IMR-90 (cell line): ENCODE measurements around the gene SPARC. TPM values are rescaled to one million over a fixed set of nuclear protein-coding genes. Genes with fewer than 3 reads are reported as not detected.

Experiments used
- ATAC-seq: fragments of 200-7000 bp; cut with Tn5 transposase; 2 replicates; pipeline ENCODE4 v1.9.1; 2020; ENCODE audit warnings: low read depth, mild to moderate bottlenecking, moderate library complexity
- BruUV-seq: library from RNA; stranded (reverse); fragments of 400-500 nt; replicated peaks from 2 replicates; lab custom pipeline; 2021; lab: Mats Ljungman, UMichigan
- CTCF ChIA-PET: fragments of 300-600 bp; formaldehyde crosslinking; extraction: SDS; loops from one replicate; lab custom pipeline; 2021; ENCODE audit warnings: antibody characterized with exemption; lab: Yijun Ruan, JAX
- POLR2A ChIA-PET: fragments of 300-600 bp; sonication (Branson Sonifier 250); formaldehyde crosslinking; loops from one replicate; lab custom pipeline; 2022; ENCODE audit warnings: antibody characterized with exemption; ENCODE audit not compliant: unreplicated experiment; lab: Charles Lee
- DNase-seq: peaks from one replicate; pipeline ENCODE4 v3.0.0; 2013
- H2AFZ ChIP-seq: replicated peaks from 2 replicates; pipeline ENCODE3; 2013; ENCODE audit warnings: low read length, mild to moderate bottlenecking; ENCODE audit not compliant: poor library complexity
- H2AK5ac ChIP-seq: 2 replicates; pipeline ENCODE4 v1.6.1; 2013; ENCODE audit warnings: low read depth, low read length, inconsistent platforms
- H2AK9ac ChIP-seq: replicated peaks from 2 replicates; pipeline ENCODE3; 2013; ENCODE audit warnings: mild to moderate bottlenecking, low read depth, low read length, moderate library complexity; ENCODE audit not compliant: poor library complexity
- H2BK120ac ChIP-seq: 2 replicates; pipeline ENCODE4 v1.6.1; 2013; ENCODE audit warnings: low read depth, low read length, inconsistent platforms
- H2BK15ac ChIP-seq: 3 replicates; pipeline ENCODE4 v1.6.1; 2013; ENCODE audit warnings: low read depth, low read length, inconsistent platforms
- H2BK20ac ChIP-seq: 2 replicates; pipeline ENCODE4 v1.6.1; 2013; ENCODE audit warnings: low read depth, mild to moderate bottlenecking, inconsistent platforms, low read length, moderate library complexity
- H2BK5ac ChIP-seq: 2 replicates; pipeline ENCODE4 v1.6.1; 2013; ENCODE audit warnings: mild to moderate bottlenecking, low read depth, low read length, inconsistent platforms; ENCODE audit not compliant: poor library complexity, severe bottlenecking
- H3K14ac ChIP-seq: replicated peaks from 2 replicates; pipeline ENCODE4 v1.6.1; 2013; ENCODE audit warnings: low read depth, low read length, inconsistent platforms
- H3K18ac ChIP-seq: 2 replicates; pipeline ENCODE4 v1.6.1; 2013; ENCODE audit warnings: low read depth, low read length, control low read depth
- H3K23ac ChIP-seq: 2 replicates; pipeline ENCODE4 v1.6.1; 2013; ENCODE audit warnings: low read depth, low read length, inconsistent platforms
- H3K27ac ChIP-seq: 2 replicates; pipeline ENCODE4 v1.5.1; 2013; ENCODE audit warnings: mild to moderate bottlenecking, control low read depth, low read length; ENCODE audit not compliant: insufficient read depth
- H3K27me3 ChIP-seq: 2 replicates; pipeline ENCODE4 v1.6.1; 2013; ENCODE audit warnings: low read length; ENCODE audit not compliant: control insufficient read depth, insufficient read depth
- H3K36me3 ChIP-seq: 2 replicates; pipeline ENCODE4 v1.6.1; 2013; ENCODE audit warnings: low read length, mixed read lengths; ENCODE audit not compliant: control insufficient read depth, insufficient read depth
- H3K4ac ChIP-seq: 2 replicates; pipeline ENCODE4 v1.6.1; 2013; ENCODE audit warnings: low read depth, low read length, inconsistent platforms
- H3K4me1 ChIP-seq: 2 replicates; pipeline ENCODE4 v1.6.1; 2013; ENCODE audit warnings: low read length, mixed read lengths; ENCODE audit not compliant: control insufficient read depth, insufficient read depth
- H3K4me2 ChIP-seq: 2 replicates; pipeline ENCODE4 v1.6.1; 2013; ENCODE audit warnings: low read depth, mild to moderate bottlenecking, control low read depth, low read length, moderate library complexity
- H3K4me3 ChIP-seq: 2 replicates; pipeline ENCODE4 v1.5.1; 2013; ENCODE audit warnings: low read depth, mild to moderate bottlenecking, control low read depth, low read length, moderate library complexity; ENCODE audit not compliant: insufficient read depth
- H3K56ac ChIP-seq: 2 replicates; pipeline ENCODE4 v1.6.1; 2013; ENCODE audit warnings: low read length, inconsistent platforms; ENCODE audit not compliant: insufficient read depth; ENCODE audit errors: extremely low read depth
- H3K79me1 ChIP-seq, 2 experiments: 2 replicates each; pipeline ENCODE4 v1.6.1; 2013; ENCODE audit warnings: low read length in 2 of 2, inconsistent platforms in 1 of 2, low read depth in 1 of 2
- H3K9ac ChIP-seq: 2 replicates; pipeline ENCODE4 v1.6.1; 2013; ENCODE audit warnings: low read depth, low read length, control low read depth
- H3K9me1 ChIP-seq: 2 replicates; pipeline ENCODE4 v1.6.1; 2013; ENCODE audit warnings: low read length, inconsistent platforms; ENCODE audit not compliant: insufficient read depth
- H3K9me3 ChIP-seq: 2 replicates; pipeline ENCODE4 v1.6.1; 2013; ENCODE audit warnings: low read length; ENCODE audit not compliant: control insufficient read depth, insufficient read depth
- H4K20me1 ChIP-seq: 2 replicates; pipeline ENCODE4 v1.6.1; 2013; ENCODE audit warnings: low read length, inconsistent platforms; ENCODE audit not compliant: insufficient read depth
- H4K5ac ChIP-seq: 2 replicates; pipeline ENCODE4 v1.6.1; 2013; ENCODE audit warnings: mild to moderate bottlenecking, low read depth, low read length, control low read depth
- H4K8ac ChIP-seq, 2 experiments: 2 replicates each; pipeline ENCODE4 v1.6.1; 2013; ENCODE audit warnings: low read depth in 2 of 2, low read length in 2 of 2, control low read depth in 1 of 2, inconsistent platforms in 1 of 2
- H4K91ac ChIP-seq: 2 replicates; pipeline ENCODE4 v1.6.1; 2013; ENCODE audit warnings: low read depth, low read length, inconsistent platforms; ENCODE audit not compliant: insufficient read depth
- CEBPB ChIP-seq: IDR thresholded peaks from 2 replicates; pipeline ENCODE4 v1.6.1; 2012; ENCODE audit warnings: low read depth, low read length, improper control_type of control experiment
- NFE2L2 ChIP-seq: fragments of 150-350 bp; IDR thresholded peaks from 2 replicates; pipeline ENCODE4 v1.6.1; 2016; ENCODE audit warnings: low read depth, mild to moderate bottlenecking, low read length
- POLR2A ChIP-seq: IDR thresholded peaks from 2 replicates; pipeline ENCODE4 v1.6.1; 2012; ENCODE audit warnings: mild to moderate bottlenecking, low read depth, low read length
- RFX5 ChIP-seq: IDR thresholded peaks from 2 replicates; pipeline ENCODE4 v1.8.0; 2012; ENCODE audit warnings: low read depth, mild to moderate bottlenecking, low read length, moderate library complexity
- SMC3 ChIP-seq: fragments of 150-350 bp; IDR thresholded peaks from 2 replicates; pipeline ENCODE4 v1.6.1; 2016; ENCODE audit warnings: low read depth, mild to moderate bottlenecking, antibody characterized with exemption, low read length, moderate library complexity
- WGBS, 2 experiments: methylation state at CpG; one replicate each; pipeline versions ENCODE4 v1.1.5 to v1.1.7; 2013; ENCODE audit warnings: missing lambda C conversion rate in 2 of 2; ENCODE audit not compliant: insufficient read length in 1 of 2; ENCODE audit errors: extremely low coverage in 2 of 2; 5-methylcytosine and 5-hydroxymethylcytosine counted together
- dilution Hi-C: fragments of 300-500 bp; cut with HindIII; formaldehyde crosslinking; loops from one replicate; pipeline ENCODE4 v1.14.3; 2018; ENCODE audit warnings: low sequenced_read_pairs; ENCODE audit not compliant: unreplicated experiment
- in situ Hi-C: fragments of 300-500 bp; cut with MboI; formaldehyde crosslinking; loops from 3 replicates; pipeline ENCODE4 v1.14.3; 2019; ENCODE audit warnings: low sequenced_read_pairs, inconsistent platforms, mixed read lengths
- intact Hi-C: fragments of 100-400 bp; cut with micrococcal nuclease; formaldehyde crosslinking; loops from 2 replicates; pipeline ENCODE4 v1.10.0; 2022
- polyA plus RNA-seq, 3 experiments: library from polyadenylated mRNA; depleted of rRNA; stranded (reverse); fragments of >200 nt; gene quantifications; 2 replicates each; pipeline ENCODE4 v1.2.3, GENCODE V29; 2012; ENCODE audit warnings: low replicate concordance in 1 of 3
- total RNA-seq: library from RNA; depleted of rRNA; stranded (reverse); fragments of >200 nt; gene quantifications from 2 replicates; pipeline ENCODE4 v1.2.3, GENCODE V29; 2012
- TF ChIP-seq, protein P1 (sequence below): conservative IDR thresholded peaks from 2 replicates; pipeline ENCODE4 v1.5.1; 2012; ENCODE audit warnings: mild to moderate bottlenecking, low read depth, low read length, improper control_type of control experiment

SPARC gene
- total and polyA plus RNA-seq, 2 of the 4 experiments (the other 2 are of a cell fraction): 1,186 to 4,692 TPM

DNA sequence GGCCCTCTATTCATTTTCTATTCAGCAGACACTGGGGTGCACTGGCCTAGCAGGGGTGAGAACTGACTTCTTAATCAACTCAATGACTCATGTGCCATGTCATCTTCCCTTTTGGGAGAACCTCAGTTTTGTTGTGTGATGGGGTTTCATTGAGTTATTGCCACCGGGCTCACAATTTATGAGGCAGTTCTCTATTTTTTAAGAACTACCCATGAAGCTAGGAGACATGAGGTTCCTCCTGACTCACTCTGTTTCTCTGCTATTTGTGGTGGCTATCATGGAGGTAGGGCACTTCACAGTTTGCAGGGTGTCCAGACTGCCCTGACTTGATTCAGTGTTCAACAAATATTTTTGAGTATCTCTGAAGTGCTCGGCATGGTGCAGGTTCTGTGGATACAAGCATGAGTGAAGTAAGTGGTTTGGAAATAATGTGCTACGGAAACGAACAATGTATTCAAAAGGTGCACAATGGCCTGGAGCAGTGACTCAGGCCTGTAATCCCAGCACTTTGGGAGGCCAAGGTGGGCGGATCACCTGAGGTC is 39.3 kb downstream of the SPARC start:
- POLR2A ChIA-PET: no interaction called here
- WGBS, 2 experiments: 93% methylated on average over 4 of the region's 5 CpGs; no CpG with 5 or more reads in 1 of the 2 experiments
- H2BK5ac ChIP-seq: no peak overlapping the region
- no peak overlapping the region for H4K91ac ChIP-seq
- CTCF ChIA-PET: no interaction called here
- H3K4me2 ChIP-seq: no peak overlapping the region
- H2AK9ac ChIP-seq: no peak overlapping the region
- H3K9me1 ChIP-seq: no peaks in the 10 kb centered on the region
- no peak overlapping the region for H2BK15ac ChIP-seq
- no peak overlapping the region for H2BK20ac ChIP-seq
- H3K4me1 ChIP-seq: no peaks in the 10 kb centered on the region
- ATAC-seq (no peak), DNase-seq (no peak)
- intact Hi-C loops (no loop called here), in situ Hi-C loops (no loop called here), dilution Hi-C loops (no loop called here)
- H3K27ac ChIP-seq: no peak overlapping the region
- no peak overlapping the region for H3K9ac ChIP-seq
- no peak overlapping the region for H3K4me3 ChIP-seq
- no peaks in the 10 kb centered on the region for H3K9me3 ChIP-seq
- H4K8ac ChIP-seq: no peak overlapping the region
- no peak overlapping the region for H3K4ac ChIP-seq
- TF ChIP-seq NFE2L2: no peak
- TF ChIP-seq, protein P1, sequence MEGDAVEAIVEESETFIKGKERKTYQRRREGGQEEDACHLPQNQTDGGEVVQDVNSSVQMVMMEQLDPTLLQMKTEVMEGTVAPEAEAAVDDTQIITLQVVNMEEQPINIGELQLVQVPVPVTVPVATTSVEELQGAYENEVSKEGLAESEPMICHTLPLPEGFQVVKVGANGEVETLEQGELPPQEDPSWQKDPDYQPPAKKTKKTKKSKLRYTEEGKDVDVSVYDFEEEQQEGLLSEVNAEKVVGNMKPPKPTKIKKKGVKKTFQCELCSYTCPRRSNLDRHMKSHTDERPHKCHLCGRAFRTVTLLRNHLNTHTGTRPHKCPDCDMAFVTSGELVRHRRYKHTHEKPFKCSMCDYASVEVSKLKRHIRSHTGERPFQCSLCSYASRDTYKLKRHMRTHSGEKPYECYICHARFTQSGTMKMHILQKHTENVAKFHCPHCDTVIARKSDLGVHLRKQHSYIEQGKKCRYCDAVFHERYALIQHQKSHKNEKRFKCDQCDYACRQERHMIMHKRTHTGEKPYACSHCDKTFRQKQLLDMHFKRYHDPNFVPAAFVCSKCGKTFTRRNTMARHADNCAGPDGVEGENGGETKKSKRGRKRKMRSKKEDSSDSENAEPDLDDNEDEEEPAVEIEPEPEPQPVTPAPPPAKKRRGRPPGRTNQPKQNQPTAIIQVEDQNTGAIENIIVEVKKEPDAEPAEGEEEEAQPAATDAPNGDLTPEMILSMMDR: no peak
- no peak for TF ChIP-seq RFX5
- no peak for TF ChIP-seq SMC3
- TF ChIP-seq POLR2A: no peak
- TF ChIP-seq CEBPB: no peak
- H3K79me1 ChIP-seq: no peaks in the 10 kb centered on the region
- BruUV-seq: no TSS peak
- H3K23ac ChIP-seq: no peak overlapping the region
- H4K20me1 ChIP-seq: no peaks in the 10 kb centered on the region
- no peak overlapping the region for H4K5ac ChIP-seq
- peaks cover 24% of the 10 kb centered on the region for H3K27me3 ChIP-seq
- no peak overlapping the region for H2BK120ac ChIP-seq
- H2AK5ac ChIP-seq: no peak overlapping the region
- H3K36me3 ChIP-seq: no peaks in the 10 kb centered on the region
- no peak overlapping the region for H3K14ac ChIP-seq
- H3K18ac ChIP-seq: no peak overlapping the region
- H3K56ac ChIP-seq: no peak overlapping the region
- no peak overlapping the region for H2AFZ ChIP-seq
